Muscle layer of duodenum (tissue), 2 donors: Measurements from ENCODE around the gene RAI2.
A peak's percentile ranks its signal among the peaks of the same experiment; 100 is the strongest.

Experiments
- H3K27ac ChIP-seq: one replicate; pipeline ENCODE4 v1.7.0; 2013; ENCODE audit warnings: mild to moderate bottlenecking, low read length
- H3K27me3 ChIP-seq: one replicate; pipeline ENCODE4 v1.7.0; 2013; ENCODE audit warnings: low read depth, mild to moderate bottlenecking, control low read depth, low read length
- H3K36me3 ChIP-seq, 2 donors: one replicate each; pipeline ENCODE4 v1.7.0; 2013; ENCODE audit warnings: low read length in 2 of 2, control low read depth in 1 of 2, mild to moderate bottlenecking in 1 of 2; ENCODE audit not compliant: insufficient read depth in 2 of 2, control insufficient read depth in 1 of 2
- H3K4me1 ChIP-seq, 2 donors: one replicate each; pipeline ENCODE4 v1.7.0; 2013; ENCODE audit warnings: low read length in 2 of 2, mild to moderate bottlenecking in 2 of 2, control low read depth in 1 of 2, moderate library complexity in 1 of 2; ENCODE audit not compliant: insufficient read depth in 2 of 2, control insufficient read depth in 1 of 2
- H3K4me3 ChIP-seq, 2 donors: one replicate each; pipeline ENCODE4 v1.7.0; 2013; ENCODE audit warnings: low read length in 2 of 2, low read depth in 1 of 2, mild to moderate bottlenecking in 1 of 2
- H3K9me3 ChIP-seq, 2 donors: one replicate each; pipeline ENCODE4 v1.7.0; 2013; ENCODE audit warnings: low read length in 2 of 2, control low read depth in 1 of 2, mild to moderate bottlenecking in 1 of 2; ENCODE audit not compliant: control insufficient read depth in 1 of 2
- donor health status: healthy.

Gene RAI2

GRCh38 chrX:17851874-17852273, 9.2 kb downstream of the RAI2 start:
- no peak overlapping the region for H3K4me3 ChIP-seq
- H3K27me3 ChIP-seq: no peaks in the 10 kb centered on the region
- H3K4me1 ChIP-seq: peaks cover 4 to 58% of the 10 kb centered on the region in 2 donors
- no peaks in the 10 kb centered on the region for H3K36me3 ChIP-seq
- no peak overlapping the region for H3K27ac ChIP-seq
- H3K9me3 ChIP-seq: no peaks in the 10 kb centered on the region

- Histone ChIP-seq H3K4me1 (peaks cover under 1 to 49% of the 10 kb centered on the region in 2 donors), H3K4me3 (no peak overlapping the region), H3K27ac (no peak overlapping the region), H3K27me3 (no peaks in the 10 kb centered on the region), H3K36me3 (no peaks in the 10 kb centered on the region), H3K9me3 (no peaks in the 10 kb centered on the region)
Measured at GRCh38 chrX:17848545-17849265, 12.4 kb downstream of the RAI2 start.

- Histone ChIP-seq H3K9me3 (no peaks in the 10 kb centered on the region), H3K4me3 (no peak overlapping the region), H3K36me3 (no peaks in the 10 kb centered on the region), H3K27me3 (no peaks in the 10 kb centered on the region), H3K27ac (no peak overlapping the region), H3K4me1 (peaks cover 0 to 31% of the 10 kb centered on the region in 2 donors)
Measured at GRCh38 chrX:17846045-17846444, 15.1 kb downstream of the RAI2 start.

GRCh38 chrX:17844236-17844635, 16.9 kb downstream of the RAI2 start:
- Histone ChIP-seq H3K27me3 (no peaks in the 10 kb centered on the region), H3K4me1 (peaks cover 0 to 19% of the 10 kb centered on the region in 2 donors), H3K27ac (no peak overlapping the region), H3K36me3 (no peaks in the 10 kb centered on the region), H3K9me3 (no peaks in the 10 kb centered on the region), H3K4me3 (no peak overlapping the region)

GRCh38 chrX:17842769-17843525, 18.2 kb downstream of the RAI2 start:
- no peaks in the 10 kb centered on the region for H3K27me3 ChIP-seq
- H3K36me3 ChIP-seq: no peaks in the 10 kb centered on the region
- no peak overlapping the region for H3K4me3 ChIP-seq
- no peak overlapping the region for H3K27ac ChIP-seq
- H3K9me3 ChIP-seq: no peaks in the 10 kb centered on the region
- H3K4me1 ChIP-seq: peaks cover 0 to 13% of the 10 kb centered on the region in 2 donors

GRCh38 chrX:17839269-17839668, 21.8 kb downstream of the RAI2 start:
- H3K27me3 ChIP-seq: no peaks in the 10 kb centered on the region
- H3K4me3 ChIP-seq: no peak overlapping the region
- peaks cover 0 to 5% of the 10 kb centered on the region in 2 donors for H3K4me1 ChIP-seq
- H3K9me3 ChIP-seq: no peaks in the 10 kb centered on the region
- H3K27ac ChIP-seq: no peak overlapping the region
- H3K36me3 ChIP-seq: no peaks in the 10 kb centered on the region

GRCh38 chrX:17836830-17837229, 24.3 kb downstream of the RAI2 start:
- no peak overlapping the region for H3K27ac ChIP-seq
- no peaks in the 10 kb centered on the region for H3K36me3 ChIP-seq
- no peak overlapping the region for H3K4me3 ChIP-seq
- H3K4me1 ChIP-seq: no peaks in the 10 kb centered on the region
- no peaks in the 10 kb centered on the region for H3K9me3 ChIP-seq
- no peaks in the 10 kb centered on the region for H3K27me3 ChIP-seq

GRCh38 chrX:17833954-17834353, 27.1 kb downstream of the RAI2 start:
- H3K4me1 ChIP-seq: peaks cover 0 to 10% of the 10 kb centered on the region in 2 donors
- H3K27me3 ChIP-seq: no peaks in the 10 kb centered on the region
- H3K9me3 ChIP-seq: no peaks in the 10 kb centered on the region
- H3K4me3 ChIP-seq: no peak overlapping the region
- H3K27ac ChIP-seq: no peak overlapping the region
- no peaks in the 10 kb centered on the region for H3K36me3 ChIP-seq

GRCh38 chrX:17831255-17831654, 29.8 kb downstream of the RAI2 start:
- H3K27me3 ChIP-seq: no peaks in the 10 kb centered on the region
- H3K4me3 ChIP-seq: no peak overlapping the region
- H3K9me3 ChIP-seq: no peaks in the 10 kb centered on the region
- peaks cover 0 to 10% of the 10 kb centered on the region in 2 donors for H3K4me1 ChIP-seq
- H3K36me3 ChIP-seq: no peaks in the 10 kb centered on the region
- no peak overlapping the region for H3K27ac ChIP-seq

GRCh38 chrX:17830211-17830610, 30.9 kb downstream of the RAI2 start:
- peak overlapping the region; percentile 74 for H3K27ac ChIP-seq
- H3K27me3 ChIP-seq: no peaks in the 10 kb centered on the region
- no peaks in the 10 kb centered on the region for H3K36me3 ChIP-seq
- H3K4me1 ChIP-seq: peaks cover 0 to 10% of the 10 kb centered on the region in 2 donors
- H3K4me3 ChIP-seq: no peak overlapping the region
- H3K9me3 ChIP-seq: no peaks in the 10 kb centered on the region

- Histone ChIP-seq H3K27me3 (no peaks in the 10 kb centered on the region), H3K27ac (peak overlapping the region; percentile 74), H3K4me1 (peaks cover 0 to 10% of the 10 kb centered on the region in 2 donors), H3K4me3 (no peak overlapping the region), H3K9me3 (no peaks in the 10 kb centered on the region), H3K36me3 (no peaks in the 10 kb centered on the region)
Measured at GRCh38 chrX:17829566-17829965, 31.5 kb downstream of the RAI2 start.
